Measurements from ENCODE around the gene DNAH14. TPM values are rescaled to one million over a fixed set of nuclear protein-coding genes. Genes with fewer than 3 reads are reported as not detected.

The DNAH14 gene
- total RNA-seq, 2 donors from 2014 or later, result 36.6 to 41.6 TPM

DNA sequence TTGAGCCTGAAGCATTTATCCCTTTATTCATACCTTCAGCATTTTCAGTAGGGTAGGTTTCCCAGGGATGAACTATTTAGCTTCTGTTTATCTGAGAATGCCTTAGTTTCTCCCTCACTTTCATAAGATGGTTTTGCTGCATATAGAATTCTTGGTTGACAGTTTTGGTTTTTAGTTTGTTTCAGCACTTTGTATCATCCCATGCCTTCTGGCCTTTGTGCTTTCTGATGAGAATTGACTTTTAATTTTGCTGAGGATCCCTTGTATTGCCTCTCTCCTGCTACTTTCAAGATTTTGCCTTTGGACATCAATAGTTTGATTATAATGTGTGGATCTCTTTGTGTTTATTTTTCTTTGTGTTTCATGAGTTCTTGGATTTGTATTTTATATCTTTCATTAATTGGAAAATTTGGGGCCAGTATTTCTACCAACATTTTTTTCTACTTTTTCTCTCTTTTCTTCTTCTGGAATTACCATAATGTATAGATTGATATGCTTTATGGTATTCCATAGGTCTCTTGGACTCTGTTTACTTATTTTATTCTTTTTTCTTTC is 261.8 kb downstream of the DNAH14 start:
- Histone ChIP-seq H3K9ac (ENCODE audit: extremely low read depth, low read length, poor library complexity, severe bottlenecking) (no peak overlapping the region), H3K27ac (ENCODE audit: low read depth, low read length) (no peak overlapping the region), H3K36me3 (ENCODE audit: control insufficient read depth, insufficient read depth, low read length) (no peaks in the 10 kb centered on the region), H3K27me3 (ENCODE audit: control insufficient read depth, insufficient read depth, low read length, poor library complexity, severe bottlenecking) (no peaks in the 10 kb centered on the region), H3K4me3 (ENCODE audit: low read length) (no peak overlapping the region), H3K4me1 (ENCODE audit: control insufficient read depth, insufficient read depth, low read length) (no peaks in the 10 kb centered on the region), H3K9me3 (ENCODE audit: control insufficient read depth, low read length) (peaks cover 30% of the 10 kb centered on the region)
- no peak overlapping the region for H3K4me3 Mint-ChIP-seq
- H3K9me3 Mint-ChIP-seq, result peaks cover 33% of the 10 kb centered on the region
- no peaks in the 10 kb centered on the region for H3K27me3 Mint-ChIP-seq (ENCODE audit: insufficient read depth)
- peaks cover 3% of the 10 kb centered on the region for H3K36me3 Mint-ChIP-seq (ENCODE audit: low read depth)
- H3K27ac Mint-ChIP-seq, result no peak overlapping the region
- TF ChIP-seq, protein P1, sequence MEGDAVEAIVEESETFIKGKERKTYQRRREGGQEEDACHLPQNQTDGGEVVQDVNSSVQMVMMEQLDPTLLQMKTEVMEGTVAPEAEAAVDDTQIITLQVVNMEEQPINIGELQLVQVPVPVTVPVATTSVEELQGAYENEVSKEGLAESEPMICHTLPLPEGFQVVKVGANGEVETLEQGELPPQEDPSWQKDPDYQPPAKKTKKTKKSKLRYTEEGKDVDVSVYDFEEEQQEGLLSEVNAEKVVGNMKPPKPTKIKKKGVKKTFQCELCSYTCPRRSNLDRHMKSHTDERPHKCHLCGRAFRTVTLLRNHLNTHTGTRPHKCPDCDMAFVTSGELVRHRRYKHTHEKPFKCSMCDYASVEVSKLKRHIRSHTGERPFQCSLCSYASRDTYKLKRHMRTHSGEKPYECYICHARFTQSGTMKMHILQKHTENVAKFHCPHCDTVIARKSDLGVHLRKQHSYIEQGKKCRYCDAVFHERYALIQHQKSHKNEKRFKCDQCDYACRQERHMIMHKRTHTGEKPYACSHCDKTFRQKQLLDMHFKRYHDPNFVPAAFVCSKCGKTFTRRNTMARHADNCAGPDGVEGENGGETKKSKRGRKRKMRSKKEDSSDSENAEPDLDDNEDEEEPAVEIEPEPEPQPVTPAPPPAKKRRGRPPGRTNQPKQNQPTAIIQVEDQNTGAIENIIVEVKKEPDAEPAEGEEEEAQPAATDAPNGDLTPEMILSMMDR (conservative IDR thresholded peaks at IDR 0.05), result no peak
- H3K4me1 Mint-ChIP-seq, result no peaks in the 10 kb centered on the region
- no peak for DNase-seq

DNA sequence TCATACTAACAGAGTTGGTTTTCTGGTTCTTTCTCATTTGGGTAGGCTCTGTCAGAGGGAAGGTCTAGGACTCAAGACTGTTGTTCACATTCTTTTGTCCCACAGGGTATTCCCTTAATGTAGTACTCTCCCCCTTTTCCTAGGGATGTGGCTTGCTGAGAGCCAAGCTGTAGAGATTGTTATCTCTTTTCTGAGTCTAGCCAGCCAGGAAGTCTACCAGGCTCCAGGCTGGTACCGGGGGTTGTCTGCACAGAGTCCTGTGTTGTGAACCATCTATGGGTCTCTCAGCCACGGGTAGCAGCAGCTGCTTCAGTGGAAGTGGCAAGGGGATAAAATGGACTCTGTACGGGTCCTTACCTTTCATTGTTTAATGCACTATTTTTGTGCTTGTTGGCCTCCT is 272.0 kb downstream of the DNAH14 start:
- Histone ChIP-seq H3K27ac (ENCODE audit: low read depth, low read length) (no peak overlapping the region), H3K9me3 (ENCODE audit: control insufficient read depth, low read length) (no peaks in the 10 kb centered on the region), H3K9ac (ENCODE audit: extremely low read depth, low read length, poor library complexity, severe bottlenecking) (no peak overlapping the region), H3K36me3 (ENCODE audit: control insufficient read depth, insufficient read depth, low read length) (no peaks in the 10 kb centered on the region), H3K4me1 (ENCODE audit: control insufficient read depth, insufficient read depth, low read length) (no peaks in the 10 kb centered on the region), H3K4me3 (ENCODE audit: low read length) (no peak overlapping the region), H3K27me3 (ENCODE audit: control insufficient read depth, insufficient read depth, low read length, poor library complexity, severe bottlenecking) (no peaks in the 10 kb centered on the region)
- H3K4me1 Mint-ChIP-seq, result no peaks in the 10 kb centered on the region
- DNase-seq, result no peak
- H3K4me3 Mint-ChIP-seq, result no peak overlapping the region
- no peaks in the 10 kb centered on the region for H3K36me3 Mint-ChIP-seq (ENCODE audit: low read depth)
- H3K27ac Mint-ChIP-seq, result no peak overlapping the region
- H3K27me3 Mint-ChIP-seq (ENCODE audit: insufficient read depth), result peaks cover 2% of the 10 kb centered on the region
- WGBS, 2 experiments (ENCODE audit: insufficient coverage in 1 of 2, insufficient read length in 1 of 2), result 83 to 92% methylated on average over 2 to 3 of the region's 3 CpGs
- peaks cover 14% of the 10 kb centered on the region for H3K9me3 Mint-ChIP-seq
- TF ChIP-seq, protein P1 (conservative IDR thresholded peaks at IDR 0.05), result no peak

DNA sequence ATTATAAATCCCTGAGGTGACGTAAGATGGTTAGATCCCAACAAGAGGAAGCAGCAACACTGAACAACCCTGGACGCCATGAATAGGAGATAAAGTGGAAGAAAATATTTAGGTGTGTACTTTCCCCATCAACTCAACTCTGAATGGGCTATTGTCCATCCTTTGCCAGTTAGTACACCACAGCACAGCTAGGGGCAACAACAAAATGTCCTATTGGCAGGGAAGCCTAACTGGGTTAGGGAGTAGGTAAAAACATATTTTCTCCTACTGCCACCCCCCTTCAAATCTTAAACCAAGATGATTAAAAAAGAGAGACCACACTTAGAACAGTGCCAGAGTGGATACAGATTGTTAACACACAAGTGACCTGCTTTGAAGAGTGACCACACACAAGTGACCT is 278.3 kb downstream of the DNAH14 start:
- H3K36me3 Mint-ChIP-seq (ENCODE audit: low read depth), result peaks cover 2% of the 10 kb centered on the region
- DNase-seq, result no peak
- Histone ChIP-seq H3K4me3 (ENCODE audit: low read length) (no peak overlapping the region), H3K36me3 (ENCODE audit: control insufficient read depth, insufficient read depth, low read length) (no peaks in the 10 kb centered on the region), H3K9me3 (ENCODE audit: control insufficient read depth, low read length) (peaks cover 10% of the 10 kb centered on the region), H3K27ac (ENCODE audit: low read depth, low read length) (no peak overlapping the region), H3K9ac (ENCODE audit: extremely low read depth, low read length, poor library complexity, severe bottlenecking) (no peak overlapping the region), H3K27me3 (ENCODE audit: control insufficient read depth, insufficient read depth, low read length, poor library complexity, severe bottlenecking) (no peaks in the 10 kb centered on the region), H3K4me1 (ENCODE audit: control insufficient read depth, insufficient read depth, low read length) (no peaks in the 10 kb centered on the region)
- peaks cover 36% of the 10 kb centered on the region for H3K9me3 Mint-ChIP-seq
- H3K4me3 Mint-ChIP-seq, result no peak overlapping the region
- TF ChIP-seq, protein P1 (conservative IDR thresholded peaks at IDR 0.05), result no peak
- H3K27ac Mint-ChIP-seq, result no peak overlapping the region
- no peaks in the 10 kb centered on the region for H3K4me1 Mint-ChIP-seq
- 100% methylated on average over 1 to 2 of the region's 2 CpGs for WGBS, 2 experiments (ENCODE audit: insufficient coverage in 1 of 2, insufficient read length in 1 of 2)
- H3K27me3 Mint-ChIP-seq (ENCODE audit: insufficient read depth), result peaks cover 3% of the 10 kb centered on the region
